ENCODE results near the gene DNAJB4. TPM values are rescaled to one million over a fixed set of nuclear protein-coding genes. Genes with fewer than 3 reads are reported as not detected.

Gene DNAJB4
- total and polyA plus RNA-seq, 2 donors (not counting 1 experiment from before 2014, with no cell fraction given), result 3.6 to 17.0 TPM

DNA sequence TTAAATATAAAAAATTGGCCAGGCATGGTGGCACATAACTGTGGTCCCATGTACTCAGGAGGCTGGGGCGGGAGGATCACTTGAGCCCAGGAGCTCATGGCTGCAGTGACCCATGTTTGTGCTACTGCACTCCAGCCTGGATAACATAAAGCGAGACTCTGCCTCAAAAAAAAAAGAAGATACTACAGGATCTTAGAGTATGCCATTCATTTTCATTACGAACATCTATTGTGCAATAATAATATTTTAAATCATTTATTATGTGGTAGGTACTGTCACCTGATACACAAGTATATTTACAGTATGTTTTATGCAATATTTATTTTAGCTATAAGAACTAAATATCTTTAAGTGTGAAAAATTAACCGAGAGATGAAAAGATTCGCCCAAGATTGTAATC lies 31.7 kb downstream of the DNAJB4 start:
- ATAC-seq (ENCODE audit: low read depth) (no peak), DNase-seq (no peak)
- Histone ChIP-seq H2AFZ (ENCODE audit: insufficient read depth, low read depth, low read length, poor library complexity, severe bottlenecking) (no peak overlapping the region), H3K4me2 (replicated peaks; ENCODE audit: low read depth, low read length, poor library complexity, severe bottlenecking) (no peak overlapping the region), H3K4me1 (ENCODE audit: control insufficient read depth in 2 of 2, insufficient read depth in 2 of 2, low read length in 2 of 2) (no peaks in the 10 kb centered on the region), H3K27ac (ENCODE audit: low read length in 2 of 2) (no peak overlapping the region), H3K27me3 (replicated peaks in 1 of 4; ENCODE audit: control extremely low read depth in 1 of 4, control insufficient read depth in 3 of 4, insufficient read depth in 4 of 4, low read length in 3 of 4) (peaks cover 0 to 7% (median 0%) of the 10 kb centered on the region in 4 experiments), H3K9ac (ENCODE audit: low read length) (no peak overlapping the region), H3K36me3 (replicated peaks in 1 of 2; ENCODE audit: control extremely low read depth in 1 of 2, control insufficient read depth in 1 of 2, extremely low read depth in 1 of 2, insufficient read depth in 2 of 2, low read length in 1 of 2) (no peaks in the 10 kb centered on the region), H4K20me1 (ENCODE audit: control insufficient read depth, insufficient read depth, low read length, poor library complexity, severe bottlenecking) (no peaks in the 10 kb centered on the region), H3K79me2 (ENCODE audit: control insufficient read depth, insufficient read depth, low read length) (no peaks in the 10 kb centered on the region), H3K9me3 (ENCODE audit: control extremely low read depth in 1 of 3, control insufficient read depth in 2 of 3, insufficient read depth in 1 of 3, low read length in 2 of 3) (no peaks in the 10 kb centered on the region), H3K4me3 (ENCODE audit: control extremely low read depth in 1 of 5, extremely low read depth in 1 of 5, insufficient read depth in 1 of 5, low read depth in 2 of 5, low read length in 4 of 5) (no peak overlapping the region)
- ChIA-PET CTCF (no interaction called here), POLR2A (no interaction called here)
- WGBS (ENCODE audit: insufficient coverage), result 100% methylated on average over 1 of the region's 5 CpGs
- intact Hi-C loops (cut with micrococcal nuclease), result no loop called here
- Mint-ChIP-seq H3K4me1 (peaks cover 5% of the 10 kb centered on the region), H3K27me3 (peaks cover 20% of the 10 kb centered on the region), H3K4me3 (no peak overlapping the region), H3K27ac (no peak overlapping the region), H3K9me3 (ENCODE audit: insufficient read depth) (no peaks in the 10 kb centered on the region)
- TF ChIP-seq EZH2 (IDR thresholded peaks at IDR 0.05; ENCODE audit: borderline replicate concordance, insufficient read depth, low read depth, low read length, poor library complexity, severe bottlenecking), result no peak
- TF ChIP-seq, protein P1, sequence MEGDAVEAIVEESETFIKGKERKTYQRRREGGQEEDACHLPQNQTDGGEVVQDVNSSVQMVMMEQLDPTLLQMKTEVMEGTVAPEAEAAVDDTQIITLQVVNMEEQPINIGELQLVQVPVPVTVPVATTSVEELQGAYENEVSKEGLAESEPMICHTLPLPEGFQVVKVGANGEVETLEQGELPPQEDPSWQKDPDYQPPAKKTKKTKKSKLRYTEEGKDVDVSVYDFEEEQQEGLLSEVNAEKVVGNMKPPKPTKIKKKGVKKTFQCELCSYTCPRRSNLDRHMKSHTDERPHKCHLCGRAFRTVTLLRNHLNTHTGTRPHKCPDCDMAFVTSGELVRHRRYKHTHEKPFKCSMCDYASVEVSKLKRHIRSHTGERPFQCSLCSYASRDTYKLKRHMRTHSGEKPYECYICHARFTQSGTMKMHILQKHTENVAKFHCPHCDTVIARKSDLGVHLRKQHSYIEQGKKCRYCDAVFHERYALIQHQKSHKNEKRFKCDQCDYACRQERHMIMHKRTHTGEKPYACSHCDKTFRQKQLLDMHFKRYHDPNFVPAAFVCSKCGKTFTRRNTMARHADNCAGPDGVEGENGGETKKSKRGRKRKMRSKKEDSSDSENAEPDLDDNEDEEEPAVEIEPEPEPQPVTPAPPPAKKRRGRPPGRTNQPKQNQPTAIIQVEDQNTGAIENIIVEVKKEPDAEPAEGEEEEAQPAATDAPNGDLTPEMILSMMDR (IDR thresholded peaks at IDR 0.05), result no peak

DNA sequence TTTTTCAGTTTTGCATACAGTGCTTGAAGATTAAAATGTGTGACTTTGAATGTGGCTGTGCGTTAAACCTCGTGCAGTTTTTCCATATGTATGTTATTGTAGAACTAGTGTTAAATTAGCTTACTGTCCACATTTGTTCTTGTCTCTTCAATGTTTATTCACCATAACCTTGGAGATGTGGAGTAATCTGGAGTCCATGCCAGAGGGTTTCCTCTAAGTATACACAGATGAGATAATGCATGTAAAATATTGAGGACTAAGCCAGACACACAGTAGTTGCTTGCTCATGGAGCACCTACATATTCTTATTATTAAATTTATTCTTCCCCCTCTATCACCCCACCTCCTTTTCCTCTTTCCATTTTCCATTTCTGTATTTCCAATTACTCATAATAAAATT lies 33.3 kb downstream of the DNAJB4 start:
- Histone ChIP-seq H3K27ac (ENCODE audit: low read length in 2 of 2) (no peak overlapping the region), H2AFZ (ENCODE audit: insufficient read depth, low read depth, low read length, poor library complexity, severe bottlenecking) (no peak overlapping the region), H3K4me2 (replicated peaks; ENCODE audit: low read depth, low read length, poor library complexity, severe bottlenecking) (no peak overlapping the region), H3K79me2 (ENCODE audit: control insufficient read depth, insufficient read depth, low read length) (no peaks in the 10 kb centered on the region), H3K36me3 (replicated peaks in 1 of 2; ENCODE audit: control extremely low read depth in 1 of 2, control insufficient read depth in 1 of 2, extremely low read depth in 1 of 2, insufficient read depth in 2 of 2, low read length in 1 of 2) (no peaks in the 10 kb centered on the region), H3K9me3 (ENCODE audit: control extremely low read depth in 1 of 3, control insufficient read depth in 2 of 3, insufficient read depth in 1 of 3, low read length in 2 of 3) (no peaks in the 10 kb centered on the region), H3K4me1 (ENCODE audit: control insufficient read depth in 2 of 2, insufficient read depth in 2 of 2, low read length in 2 of 2) (no peaks in the 10 kb centered on the region), H3K9ac (ENCODE audit: low read length) (no peak overlapping the region), H4K20me1 (ENCODE audit: control insufficient read depth, insufficient read depth, low read length, poor library complexity, severe bottlenecking) (no peaks in the 10 kb centered on the region), H3K27me3 (replicated peaks in 1 of 4; ENCODE audit: control extremely low read depth in 1 of 4, control insufficient read depth in 3 of 4, insufficient read depth in 4 of 4, low read length in 3 of 4) (peaks cover 0 to 7% (median 0%) of the 10 kb centered on the region in 4 experiments), H3K4me3 (ENCODE audit: control extremely low read depth in 1 of 5, extremely low read depth in 1 of 5, insufficient read depth in 1 of 5, low read depth in 2 of 5, low read length in 4 of 5) (no peak overlapping the region)
- H3K27me3 Mint-ChIP-seq, result peaks cover 24% of the 10 kb centered on the region
- no CpG with 5 or more reads among the region's 2 CpGs for WGBS (ENCODE audit: insufficient coverage)
- H3K9me3 Mint-ChIP-seq (ENCODE audit: insufficient read depth), result no peaks in the 10 kb centered on the region
- DNase-seq (no peak), ATAC-seq (ENCODE audit: low read depth) (no peak)
- TF ChIP-seq EZH2 (IDR thresholded peaks at IDR 0.05; ENCODE audit: borderline replicate concordance, insufficient read depth, low read depth, low read length, poor library complexity, severe bottlenecking), result no peak
- TF ChIP-seq, protein P1 (IDR thresholded peaks at IDR 0.05), result no peak
- H3K27ac Mint-ChIP-seq, result no peak overlapping the region
- peaks cover 5% of the 10 kb centered on the region for H3K4me1 Mint-ChIP-seq
- ChIA-PET POLR2A (no interaction called here), CTCF (no interaction called here)
- intact Hi-C loops (cut with micrococcal nuclease), result no loop called here
- H3K4me3 Mint-ChIP-seq, result no peak overlapping the region

Data from B cell (primary cell).